K562 (cell line): ENCODE results near the gene POLD2. TPM values are rescaled to one million over a fixed set of nuclear protein-coding genes. Genes with fewer than 3 reads are reported as not detected.

Experiments used
- ATAC-seq: fragments of 200-7000 bp; cut with Tn5 transposase; 3 replicates; pipeline ENCODE4 v1.9.1; 2020; ENCODE audit warnings: moderate library complexity
- BruUV-seq: library from RNA; stranded (reverse); fragments of 400-500 nt; replicated peaks from 2 replicates; lab custom pipeline; 2021; lab: Mats Ljungman, UMichigan
- CTCF ChIA-PET: fragments of 300-600 bp; formaldehyde crosslinking; extraction: SDS; loops from one replicate; lab custom pipeline; 2021; ENCODE audit warnings: low intra/inter-chr PET ratio; lab: Yijun Ruan, JAX
- POLR2A ChIA-PET: fragments of 300-600, 350-650 bp; sonication (Branson Sonifier 250); formaldehyde crosslinking; extraction: SDS; loops from one replicate; lab custom pipeline; 2021; ENCODE audit warnings: antibody characterized with exemption, inconsistent platforms; lab: Yijun Ruan, JAX
- DNase-seq, 4 experiments: peaks; one replicate each; pipeline versions ENCODE4 v3.0.0 to v3.0.0-alpha.2; 2011 to 2018; ENCODE audit warnings: low spot score in 3 of 4, mixed read lengths in 3 of 4; ENCODE audit errors: extremely low read depth in 1 of 4
- FAIRE-seq: peaks from 2 replicates; lab custom pipeline; 2011; peaks lifted over from hg19 to GRCh38; lab: Jason Lieb, UNC
- H2AFZ ChIP-seq: 2 replicates; pipeline ENCODE4 v1.6.0; 2011; ENCODE audit warnings: low read depth, low read length, control low read depth, inconsistent platforms
- H3K27ac ChIP-seq: fragments of 200-600 bp; 3 replicates; pipeline ENCODE4 v1.8.0; 2011; ENCODE audit warnings: low read depth, mild to moderate bottlenecking, control low read depth, inconsistent platforms, low read length, moderate library complexity, mixed read lengths; ENCODE audit errors: extremely low read depth
- H3K27me3 ChIP-seq, 2 experiments: fragments of 300-600 bp in 1 of 2; 2 replicates in 1 of 2; 3 replicates in 1 of 2; pipeline versions ENCODE4 v1.6.0 to v1.8.0; 2011; ENCODE audit warnings: inconsistent platforms in 2 of 2, low read length in 2 of 2, mild to moderate bottlenecking in 1 of 2, mixed read lengths in 1 of 2, moderate library complexity in 1 of 2; ENCODE audit not compliant: control insufficient read depth in 2 of 2, insufficient read depth in 2 of 2
- H3K36me3 ChIP-seq: fragments of 300-600 bp; 3 replicates; pipeline ENCODE4 v1.8.0; 2011; ENCODE audit warnings: mild to moderate bottlenecking, low read length, inconsistent platforms; ENCODE audit not compliant: control insufficient read depth, insufficient read depth
- H3K4me1 ChIP-seq, 2 experiments: fragments of 200-600 bp in 1 of 2; replicated peaks in 1 of 2; 2 replicates in 1 of 2; 3 replicates in 1 of 2; pipeline versions ENCODE4 v1.5.1 to v1.8.0; 2011; ENCODE audit warnings: inconsistent platforms in 2 of 2, low read length in 2 of 2, mild to moderate bottlenecking in 1 of 2, mixed read lengths in 1 of 2, moderate library complexity in 1 of 2; ENCODE audit not compliant: control insufficient read depth in 2 of 2, insufficient read depth in 2 of 2
- H3K4me2 ChIP-seq: 2 replicates; pipeline ENCODE4 v1.6.1; 2011; ENCODE audit warnings: low read length, control low read depth, inconsistent platforms, mixed read lengths; ENCODE audit not compliant: insufficient read depth
- H3K4me3 ChIP-seq: fragments of 200-600 bp; sonication (generic), shearing (Covaris generic); 2 replicates; pipeline ENCODE4 v1.5.1; 2016; ENCODE audit warnings: control low read depth, inconsistent platforms
- H3K79me2 ChIP-seq: fragments of 200-600 bp; 3 replicates; pipeline ENCODE4 v1.8.0; 2011; ENCODE audit warnings: low read length, inconsistent platforms; ENCODE audit not compliant: control insufficient read depth, insufficient read depth
- H3K9ac ChIP-seq, 2 experiments: 2 replicates each; pipeline versions ENCODE4 v1.6.0 to v1.6.1; 2011; ENCODE audit warnings: low read depth in 2 of 2, low read length in 2 of 2, control low read depth in 1 of 2, inconsistent platforms in 1 of 2, mild to moderate bottlenecking in 1 of 2, mixed read lengths in 1 of 2; ENCODE audit not compliant: insufficient read depth in 1 of 2
- H3K9me1 ChIP-seq: one replicate; pipeline ENCODE4 v1.6.0; 2011; ENCODE audit warnings: inconsistent platforms, mild to moderate bottlenecking, low read length, moderate library complexity; ENCODE audit not compliant: control insufficient read depth, insufficient read depth
- H3K9me3 ChIP-seq: replicated peaks from 2 replicates; pipeline ENCODE4 v1.5.1; 2011; ENCODE audit warnings: low read depth, low read length, inconsistent platforms; ENCODE audit not compliant: control insufficient read depth, insufficient read depth
- H4K20me1 ChIP-seq: replicated peaks from 2 replicates; pipeline ENCODE4 v1.6.1; 2011; ENCODE audit warnings: low read length, inconsistent platforms, mixed read lengths; ENCODE audit not compliant: control insufficient read depth, insufficient read depth
- BMI1 ChIP-seq: fragments of 150-350 bp; IDR thresholded peaks from 2 replicates; pipeline ENCODE4 v1.6.1; 2014; ENCODE audit warnings: low read length
- GTF2E2 ChIP-seq: fragments of 200-800 bp; sonication (Bioruptor generic); IDR thresholded peaks from 2 replicates; pipeline ENCODE4 v1.6.1; 2016; ENCODE audit warnings: missing genetic modification characterization, missing compliant biosample characterization
- HDAC6 ChIP-seq: IDR thresholded peaks from 2 replicates; pipeline ENCODE4 v1.6.1; 2012; ENCODE audit warnings: low read depth, mild to moderate bottlenecking, control low read depth, inconsistent platforms, low read length, moderate library complexity
- MNT ChIP-seq, 2 experiments: fragments of 450-650 bp; conservative IDR thresholded peaks; 2 replicates each; pipeline ENCODE4 v1.6.1; 2017; ENCODE audit warnings: mild to moderate bottlenecking in 2 of 2, moderate library complexity in 2 of 2
- PCBP1 ChIP-seq: fragments of 200-400 bp; formaldehyde crosslinking; IDR thresholded peaks from 2 replicates; pipeline ENCODE4 v1.6.1; 2018; ENCODE audit warnings: mild to moderate bottlenecking, low read depth, low read length; ENCODE audit not compliant: poor library complexity, severe bottlenecking
- RUNX1 ChIP-seq: sonication (generic); IDR thresholded peaks from 2 replicates; pipeline ENCODE4 v1.6.1; 2016; ENCODE audit warnings: antibody characterized with exemption, low read depth
- SMARCC2 ChIP-seq: fragments of 450-650 bp; IDR thresholded peaks from 2 replicates; pipeline ENCODE4 v1.6.1; 2017; ENCODE audit warnings: antibody characterized with exemption, moderate library complexity, mild to moderate bottlenecking, low read depth
- TARDBP ChIP-seq: fragments of 450-650 bp; IDR thresholded peaks from 2 replicates; pipeline ENCODE4 v1.6.1; 2016
- WGBS: fragments of 100-300 bp; shearing (Covaris generic); methylation state at CpG from one replicate; pipeline ENCODE4 v1.1.6; 2016; ENCODE audit warnings: low coverage, mixed read lengths; ENCODE audit not compliant: insufficient coverage; ENCODE audit errors: missing lambda C conversion rate; 5-methylcytosine and 5-hydroxymethylcytosine counted together
- in situ Hi-C: fragments of 300-500 bp; cut with MboI; formaldehyde crosslinking; loops from 4 replicates; pipeline ENCODE4 v1.15.0; 2018; ENCODE audit warnings: inconsistent platforms, mixed read lengths
- intact Hi-C: fragments of 100-400 bp; cut with micrococcal nuclease; formaldehyde crosslinking; loops from 2 replicates; pipeline ENCODE4 v1.14.2; 2022
- polyA plus RNA-seq, 8 experiments: library from polyadenylated mRNA; depleted of rRNA in 4 of 8; stranded (reverse) in 5 of 8; unstranded in 3 of 8; fragments of >200 nt; fragmentation: Nextera tagmentation in 2 of 8; fragmentation: Illumina TruSeq in 1 of 8; extraction: Ambion mirVana in 2 of 8; extraction: Trizol in 1 of 8; gene quantifications; 2 replicates each; pipeline versions ENCODE4 v1.2.1 to v1.2.3, GENCODE V29; 2011 to 2014; ENCODE audit warnings: inconsistent platforms in 1 of 8, missing spikeins in 1 of 8
- total RNA-seq, 7 experiments: library from RNA; depleted of rRNA in 6 of 7; stranded (reverse); fragments of >200 nt in 6 of 7; fragmentation: Illumina TruSeq in 2 of 7; extraction: Trizol in 2 of 7; gene quantifications; 2 replicates each; pipeline versions ENCODE4 v1.2.1 to v1.2.3, GENCODE V29; 2011 to 2021; ENCODE audit warnings: low replicate concordance in 1 of 7
- TF ChIP-seq, protein P1 (sequence below): fragments of 250-450 bp; sonication (Bioruptor Pico); IDR thresholded peaks from 2 replicates; pipeline ENCODE4 v1.8.0; 2021; ENCODE audit warnings: moderate library complexity, mild to moderate bottlenecking, inconsistent platforms

POLD2 gene
- total and polyA plus RNA-seq, 9 of the 15 experiments (the other 6 are each of a cell fraction or from before 2014, with no cell fraction given): 29.7 to 259 (median 225) TPM

GRCh38 chr7:44154703-44155102 is 31.4 kb upstream of the POLD2 start:
- H3K4me1 ChIP-seq: peaks cover 0 to 40% of the 10 kb centered on the region in 2 experiments; a peak in 3 of 5 replicates
- in situ Hi-C loops: no loop called here
- no peaks in the 10 kb centered on the region for H3K9me3 ChIP-seq
- intact Hi-C loops: no loop called here
- no peaks in the 10 kb centered on the region for H3K79me2 ChIP-seq
- no peaks in the 10 kb centered on the region for H3K9me1 ChIP-seq
- DNase-seq: no peak
- no peak for TF ChIP-seq RUNX1
- TF ChIP-seq SMARCC2: no peak
- no peak for TF ChIP-seq GTF2E2
- TF ChIP-seq MNT (conservative IDR thresholded peaks at IDR 0.05): no peak
- TF ChIP-seq, protein P1, sequence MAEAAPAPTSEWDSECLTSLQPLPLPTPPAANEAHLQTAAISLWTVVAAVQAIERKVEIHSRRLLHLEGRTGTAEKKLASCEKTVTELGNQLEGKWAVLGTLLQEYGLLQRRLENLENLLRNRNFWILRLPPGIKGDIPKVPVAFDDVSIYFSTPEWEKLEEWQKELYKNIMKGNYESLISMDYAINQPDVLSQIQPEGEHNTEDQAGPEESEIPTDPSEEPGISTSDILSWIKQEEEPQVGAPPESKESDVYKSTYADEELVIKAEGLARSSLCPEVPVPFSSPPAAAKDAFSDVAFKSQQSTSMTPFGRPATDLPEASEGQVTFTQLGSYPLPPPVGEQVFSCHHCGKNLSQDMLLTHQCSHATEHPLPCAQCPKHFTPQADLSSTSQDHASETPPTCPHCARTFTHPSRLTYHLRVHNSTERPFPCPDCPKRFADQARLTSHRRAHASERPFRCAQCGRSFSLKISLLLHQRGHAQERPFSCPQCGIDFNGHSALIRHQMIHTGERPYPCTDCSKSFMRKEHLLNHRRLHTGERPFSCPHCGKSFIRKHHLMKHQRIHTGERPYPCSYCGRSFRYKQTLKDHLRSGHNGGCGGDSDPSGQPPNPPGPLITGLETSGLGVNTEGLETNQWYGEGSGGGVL: no peak
- no peak for TF ChIP-seq PCBP1
- TF ChIP-seq BMI1: no peak
- no peak for TF ChIP-seq HDAC6
- TF ChIP-seq TARDBP: no peak
- no peaks in the 10 kb centered on the region; the same call in 1 of the 2 replicates for H4K20me1 ChIP-seq
- H3K27ac ChIP-seq: no peak overlapping the region
- no TSS peak for BruUV-seq
- CTCF ChIA-PET: no interaction called here
- no peak overlapping the region for H3K9ac ChIP-seq
- POLR2A ChIA-PET: interaction anchor here (0.5 to 0.6 kb wide), 2 partner anchors 13 to 39 kb away, joined by 3 read pairs; no protein-coding TSS in a partner anchor
- ATAC-seq: no peak
- 12% methylated on average over 3 of the region's 3 CpGs for WGBS
- H2AFZ ChIP-seq: no peak overlapping the region
- FAIRE-seq: no peak
- no peak overlapping the region for H3K4me2 ChIP-seq
- H3K4me3 ChIP-seq: no peak overlapping the region
- H3K27me3 ChIP-seq: no peaks in the 10 kb centered on the region
- no peaks in the 10 kb centered on the region for H3K36me3 ChIP-seq
